H9 (cell line): ENCODE data around the gene FOXD1. TPM values are rescaled to one million over a fixed set of nuclear protein-coding genes. Genes with fewer than 3 reads are reported as not detected.
"Not testable (repeated sequence)": the region's sequence is repeated elsewhere in the genome, so short reads cannot be mapped to it uniquely, and the experiment has no call there.

Experiments used
- DNase-seq: peaks from one replicate; pipeline ENCODE4 v3.0.0-alpha.2; 2017
- H2AFZ ChIP-seq: one replicate; pipeline ENCODE4 v1.6.1; 2013; ENCODE audit warnings: mild to moderate bottlenecking, low read length, control low read depth, moderate library complexity
- H2AK5ac ChIP-seq: 2 replicates; pipeline ENCODE4 v1.6.1; 2013; ENCODE audit warnings: low read length, control low read depth, mixed read lengths; ENCODE audit not compliant: insufficient read length
- H2BK120ac ChIP-seq: one replicate; pipeline ENCODE4 v1.6.1; 2013; ENCODE audit warnings: low read depth, mild to moderate bottlenecking, low read length, control low read depth, inconsistent platforms; ENCODE audit not compliant: poor library complexity, severe bottlenecking
- H2BK12ac ChIP-seq: 2 replicates; pipeline ENCODE4 v1.6.1; 2013; ENCODE audit warnings: low read length, control low read depth, mixed read lengths, low read depth; ENCODE audit not compliant: insufficient read length
- H2BK15ac ChIP-seq: 2 replicates; pipeline ENCODE4 v1.6.1; 2013; ENCODE audit warnings: low read depth, low read length, control low read depth
- H2BK20ac ChIP-seq: one replicate; pipeline ENCODE4 v1.6.1; 2013; ENCODE audit warnings: low read depth, mild to moderate bottlenecking, low read length, control low read depth, inconsistent platforms; ENCODE audit not compliant: poor library complexity, severe bottlenecking
- H2BK5ac ChIP-seq: 2 replicates; pipeline ENCODE4 v1.6.1; 2013; ENCODE audit warnings: low read length, control low read depth, mixed read lengths; ENCODE audit not compliant: insufficient read length
- H3K14ac ChIP-seq: 2 replicates; pipeline ENCODE4 v1.6.1; 2013; ENCODE audit warnings: low read length, control low read depth; ENCODE audit not compliant: insufficient read depth
- H3K18ac ChIP-seq: 2 replicates; pipeline ENCODE4 v1.6.1; 2013; ENCODE audit warnings: low read depth, mild to moderate bottlenecking, mixed read lengths, low read length, control low read depth; ENCODE audit not compliant: insufficient read length
- H3K23ac ChIP-seq: 2 replicates; pipeline ENCODE4 v1.6.1; 2013; ENCODE audit warnings: low read length, control low read depth, mixed read lengths, low read depth; ENCODE audit not compliant: insufficient read length
- H3K23me2 ChIP-seq: 2 replicates; pipeline ENCODE4 v1.6.1; 2013; ENCODE audit warnings: low read depth, mild to moderate bottlenecking, mixed read lengths, low read length, control low read depth; ENCODE audit not compliant: insufficient read length, poor library complexity, severe bottlenecking
- H3K27ac ChIP-seq: 2 replicates; pipeline ENCODE4 v1.5.1; 2013; ENCODE audit warnings: low read length, control low read depth, mixed read lengths, low read depth; ENCODE audit not compliant: insufficient read length
- H3K27me3 ChIP-seq: 2 replicates; pipeline ENCODE4 v1.6.1; 2013; ENCODE audit warnings: low read length, control low read depth, inconsistent platforms; ENCODE audit not compliant: insufficient read depth
- H3K4ac ChIP-seq: 2 replicates; pipeline ENCODE4 v1.6.1; 2013; ENCODE audit warnings: low read depth, mild to moderate bottlenecking, control low read depth, inconsistent platforms, low read length, moderate library complexity
- H3K4me1 ChIP-seq: 2 replicates; pipeline ENCODE4 v1.6.1; 2013; ENCODE audit warnings: low read length, control low read depth, inconsistent platforms; ENCODE audit not compliant: insufficient read depth
- H3K4me2 ChIP-seq: 2 replicates; pipeline ENCODE4 v1.6.1; 2013; ENCODE audit warnings: low read length, control low read depth, mixed read lengths; ENCODE audit not compliant: insufficient read length, insufficient read depth
- H3K56ac ChIP-seq: 2 replicates; pipeline ENCODE4 v1.6.1; 2013; ENCODE audit warnings: low read depth, mild to moderate bottlenecking, mixed read lengths, low read length, control low read depth; ENCODE audit not compliant: insufficient read length
- H3K79me1 ChIP-seq: 2 replicates; pipeline ENCODE4 v1.6.1; 2013; ENCODE audit warnings: low read depth, mild to moderate bottlenecking, moderate library complexity, low read length, control low read depth, inconsistent platforms; ENCODE audit not compliant: insufficient read depth, poor library complexity, severe bottlenecking
- H3K79me2 ChIP-seq: 2 replicates; pipeline ENCODE4 v1.6.1; 2013; ENCODE audit warnings: low read length, control low read depth, inconsistent platforms; ENCODE audit not compliant: insufficient read depth
- H3K9ac ChIP-seq: 2 replicates; pipeline ENCODE4 v1.6.1; 2013; ENCODE audit warnings: low read length, control low read depth, mixed read lengths; ENCODE audit not compliant: insufficient read length; ENCODE audit errors: extremely low read depth
- H3K9me3 ChIP-seq: one replicate; pipeline ENCODE4 v1.6.1; 2013; ENCODE audit warnings: low read depth, low read length, inconsistent platforms; ENCODE audit not compliant: control insufficient read depth
- H3T11ph ChIP-seq: one replicate; pipeline ENCODE4 v1.6.1; 2013; ENCODE audit warnings: mild to moderate bottlenecking, low read length, control low read depth, inconsistent platforms
- H4K20me1 ChIP-seq: one replicate; pipeline ENCODE4 v1.6.1; 2013; ENCODE audit not compliant: control insufficient read depth, insufficient read length, insufficient read depth
- H4K5ac ChIP-seq: 2 replicates; pipeline ENCODE4 v1.6.1; 2013; ENCODE audit warnings: low read depth, mild to moderate bottlenecking, mixed read lengths, low read length, control low read depth; ENCODE audit not compliant: insufficient read length
- H4K8ac ChIP-seq: replicated peaks from 2 replicates; pipeline ENCODE4 v1.6.1; 2013; ENCODE audit warnings: low read length, control low read depth, mixed read lengths, low read depth; ENCODE audit not compliant: insufficient read length
- H4K91ac ChIP-seq: 2 replicates; pipeline ENCODE4 v1.6.1; 2013; ENCODE audit warnings: low read depth, mild to moderate bottlenecking, moderate library complexity, mixed read lengths, low read length, control low read depth; ENCODE audit not compliant: insufficient read length
- H3K27ac Mint-ChIP-seq, 3 experiments: 2 replicates in 2 of 3; 3 replicates in 1 of 3; pipeline ENCODE4 v1.8.0; 2020 to 2021; ENCODE audit warnings: mixed read lengths in 3 of 3, mild to moderate bottlenecking in 1 of 3, moderate library complexity in 1 of 3
- H3K27me3 Mint-ChIP-seq: 2 replicates; pipeline ENCODE4 v1.8.0; 2021; ENCODE audit warnings: low read depth, mild to moderate bottlenecking, moderate library complexity, mixed read lengths
- H3K36me3 Mint-ChIP-seq, 3 experiments: 2 replicates in 2 of 3; 3 replicates in 1 of 3; pipeline ENCODE4 v1.8.0; 2020 to 2021; ENCODE audit warnings: low read depth in 3 of 3, mixed read lengths in 3 of 3; ENCODE audit not compliant: insufficient read depth in 1 of 3
- H3K4me1 Mint-ChIP-seq, 2 experiments: 2 replicates each; pipeline ENCODE4 v1.8.0; 2020; ENCODE audit warnings: mixed read lengths in 2 of 2
- H3K4me3 Mint-ChIP-seq, 2 experiments: 2 replicates in 1 of 2; 3 replicates in 1 of 2; pipeline ENCODE4 v1.8.0; 2020 to 2021; ENCODE audit warnings: mild to moderate bottlenecking in 2 of 2, mixed read lengths in 2 of 2, moderate library complexity in 1 of 2
- H3K9me3 Mint-ChIP-seq, 2 experiments: 2 replicates in 1 of 2; 3 replicates in 1 of 2; pipeline ENCODE4 v1.8.0; 2020; ENCODE audit warnings: mild to moderate bottlenecking in 2 of 2, mixed read lengths in 2 of 2, moderate library complexity in 1 of 2
- CTCF ChIP-seq: fragments of 200-600 bp; sonication (generic); conservative IDR thresholded peaks from 3 replicates; pipeline ENCODE4 v1.8.0; 2021; ENCODE audit warnings: antibody characterized with exemption, mild to moderate bottlenecking
- WGBS: extraction: QIAGEN DNeasy Blood & Tissue Kit; methylation state at CpG from one replicate; pipeline ENCODE4 v1.1.7; 2013; ENCODE audit warnings: missing lambda C conversion rate, low lambda C conversion rate, mixed read lengths; ENCODE audit not compliant: insufficient read length; ENCODE audit errors: extremely low coverage; 5-methylcytosine and 5-hydroxymethylcytosine counted together
- total RNA-seq: library from RNA; stranded (reverse); gene quantifications from 2 replicates; pipeline ENCODE4 v1.2.1, GENCODE V29; 2021

The FOXD1 gene
- total RNA-seq, 1 experiment from 2014 or later: 0.20 TPM

GRCh38 chr5:73469878-73470277 lies 21.3 kb upstream of the FOXD1 start:
- H3T11ph ChIP-seq: no peak overlapping the region
- H3K79me1 ChIP-seq: no peaks in the 10 kb centered on the region
- no peak overlapping the region for H2BK120ac ChIP-seq
- no peaks in the 10 kb centered on the region; the same call in 1 of the 2 replicates for H3K27me3 Mint-ChIP-seq
- no peak overlapping the region for H3K9ac ChIP-seq
- no peaks in the 10 kb centered on the region for H3K27me3 ChIP-seq
- H4K20me1 ChIP-seq: no peaks in the 10 kb centered on the region
- H3K4me1 ChIP-seq: no peaks in the 10 kb centered on the region
- H2BK15ac ChIP-seq: no peak overlapping the region
- H2BK20ac ChIP-seq: no peak overlapping the region
- H3K56ac ChIP-seq: no peak overlapping the region
- H3K9me3 ChIP-seq: no peaks in the 10 kb centered on the region
- H4K8ac ChIP-seq: no peak overlapping the region
- no peak for TF ChIP-seq CTCF
- WGBS: no CpG with 5 or more reads among the region's 8 CpGs
- peaks cover 16 to 17% of the 10 kb centered on the region in 2 experiments for H3K9me3 Mint-ChIP-seq
- H3K79me2 ChIP-seq: no peaks in the 10 kb centered on the region
- no peak overlapping the region for H4K5ac ChIP-seq
- no peak overlapping the region for H2BK12ac ChIP-seq
- no peak overlapping the region for H3K27ac Mint-ChIP-seq
- no peak overlapping the region for H4K91ac ChIP-seq
- no peak overlapping the region for H2AK5ac ChIP-seq
- peaks cover 0 to 13% (median 2%) of the 10 kb centered on the region in 3 experiments; a peak in 4 of 7 replicates for H3K36me3 Mint-ChIP-seq
- no peak overlapping the region for H3K14ac ChIP-seq
- peaks cover 16 to 19% of the 10 kb centered on the region in 2 experiments for H3K4me1 Mint-ChIP-seq
- H3K27ac ChIP-seq: no peak overlapping the region
- no peak overlapping the region for H3K4me3 Mint-ChIP-seq
- no peak overlapping the region for H3K23ac ChIP-seq
- no peak overlapping the region for H2BK5ac ChIP-seq
- no peak overlapping the region for H3K4ac ChIP-seq
- H3K23me2 ChIP-seq: no peaks in the 10 kb centered on the region
- DNase-seq: no peak
- no peak overlapping the region for H2AFZ ChIP-seq
- no peak overlapping the region for H3K18ac ChIP-seq
- no peak overlapping the region for H3K4me2 ChIP-seq

GRCh38 chr5:73468638-73469037 lies 20.1 kb upstream of the FOXD1 start:
- Mint-ChIP-seq H3K9me3 (peaks cover 16 to 17% of the 10 kb centered on the region in 2 experiments), H3K4me1 (peaks cover 25 to 26% of the 10 kb centered on the region in 2 experiments), H3K36me3 (peaks cover 0 to 13% (median 2%) of the 10 kb centered on the region in 3 experiments; a peak in 4 of 7 replicates)
- not testable (repeated sequence) for H3K27ac Mint-ChIP-seq, H3K4me2 ChIP-seq, H2BK12ac ChIP-seq, H4K91ac ChIP-seq, H3K27ac ChIP-seq, H3K4ac ChIP-seq, H3K27me3 ChIP-seq, H3K79me2 ChIP-seq, H3K4me1 ChIP-seq, H3K14ac ChIP-seq, H3K27me3 Mint-ChIP-seq, H2AK5ac ChIP-seq, H2AFZ ChIP-seq, H3K4me3 Mint-ChIP-seq, H3K79me1 ChIP-seq, H3K9ac ChIP-seq, H4K20me1 ChIP-seq, H2BK20ac ChIP-seq, H3T11ph ChIP-seq, H2BK120ac ChIP-seq, H2BK5ac ChIP-seq, H3K18ac ChIP-seq, DNase-seq, H3K56ac ChIP-seq, H4K5ac ChIP-seq, H3K9me3 ChIP-seq, H3K23me2 ChIP-seq, H4K8ac ChIP-seq, H3K23ac ChIP-seq, H2BK15ac ChIP-seq
- WGBS: no CpG with 5 or more reads among the region's 3 CpGs
